A673 (cell line): Measurements from ENCODE around the gene RGS4. TPM values are rescaled to one million over a fixed set of nuclear protein-coding genes. Genes with fewer than 3 reads are reported as not detected.

ENCODE experiments used
- BruUV-seq: library from RNA; stranded (reverse); fragments of 400-500 nt; replicated peaks from 2 replicates; lab custom pipeline; 2021; lab: Mats Ljungman, UMichigan
- CTCF ChIA-PET: fragments of 300-600 bp; sonication (Branson Sonifier 250); formaldehyde crosslinking; loops from one replicate; lab custom pipeline; 2022; ENCODE audit warnings: antibody characterized with exemption; lab: Charles Lee
- POLR2A ChIA-PET: fragments of 300-600 bp; sonication (Branson Sonifier 250); formaldehyde crosslinking; loops from one replicate; lab custom pipeline; 2022; ENCODE audit warnings: antibody characterized with exemption; ENCODE audit not compliant: low non-redundant PET; lab: Charles Lee
- DNase-seq: peaks from one replicate; pipeline ENCODE4 v3.0.0-alpha.2; 2015; ENCODE audit warnings: low spot score
- H3K27ac ChIP-seq: fragments of 200-600 bp; sonication (generic); 2 replicates; pipeline ENCODE4 v1.5.1; 2016; ENCODE audit warnings: mixed run types, low read depth, mild to moderate bottlenecking, mixed read lengths, antibody characterized with exemption, low read length; ENCODE audit not compliant: poor library complexity, severe bottlenecking
- H3K27me3 ChIP-seq: fragments of 200-600 bp; sonication (generic); replicated peaks from 2 replicates; pipeline ENCODE4 v1.6.1; 2017; ENCODE audit warnings: mixed run types, low read depth, mild to moderate bottlenecking, mixed read lengths, antibody characterized with exemption, low read length; ENCODE audit not compliant: insufficient read depth, poor library complexity
- H3K36me3 ChIP-seq: fragments of 200-600 bp; sonication (generic); 2 replicates; pipeline ENCODE4 v1.6.1; 2016; ENCODE audit warnings: mixed run types, mild to moderate bottlenecking, mixed read lengths, antibody characterized with exemption, low read length; ENCODE audit not compliant: insufficient read depth, poor library complexity, severe bottlenecking
- H3K4me1 ChIP-seq: fragments of 200-600 bp; sonication (generic); 2 replicates; pipeline ENCODE4 v1.6.1; 2017; ENCODE audit warnings: mixed run types, mild to moderate bottlenecking, mixed read lengths, antibody characterized with exemption, low read length; ENCODE audit not compliant: insufficient read depth, poor library complexity, severe bottlenecking
- H3K4me3 ChIP-seq: fragments of 200-600 bp; sonication (generic); 2 replicates; pipeline ENCODE4 v1.5.1; 2016; ENCODE audit warnings: low read depth, mixed run types, mild to moderate bottlenecking, mixed read lengths, low read length; ENCODE audit not compliant: poor library complexity, severe bottlenecking
- H3K9me3 ChIP-seq: fragments of 200-600 bp; sonication (generic); 2 replicates; pipeline ENCODE4 v1.6.1; 2016; ENCODE audit warnings: mixed run types, low read depth, mild to moderate bottlenecking, mixed read lengths, antibody characterized with exemption, low read length; ENCODE audit not compliant: poor library complexity, severe bottlenecking
- EZH2 ChIP-seq: fragments of 200-600 bp; sonication (generic); IDR thresholded peaks from 2 replicates; pipeline ENCODE4 v1.6.1; 2017; ENCODE audit warnings: borderline replicate concordance, low read depth, mild to moderate bottlenecking, mixed read lengths, antibody characterized with exemption, low read length; ENCODE audit not compliant: poor library complexity, severe bottlenecking
- intact Hi-C: fragments of 100-400 bp; cut with micrococcal nuclease; formaldehyde crosslinking; loops from one replicate; pipeline ENCODE4 v1.10.0; 2022; ENCODE audit not compliant: unreplicated experiment
- total RNA-seq: library from RNA; stranded (reverse); gene quantifications from 2 replicates; pipeline ENCODE4 v1.2.3, GENCODE V29; 2021
- TF ChIP-seq, protein P1 (sequence below): fragments of 300-800, 200-600 bp; sonication (generic); conservative IDR thresholded peaks from 2 replicates; pipeline ENCODE4 v1.5.1; 2017; ENCODE audit warnings: low read depth, mild to moderate bottlenecking, antibody characterized with exemption, low read length, moderate library complexity, mixed read lengths

RGS4 gene
- total RNA-seq, 1 experiment from 2014 or later = 23.8 TPM

DNA sequence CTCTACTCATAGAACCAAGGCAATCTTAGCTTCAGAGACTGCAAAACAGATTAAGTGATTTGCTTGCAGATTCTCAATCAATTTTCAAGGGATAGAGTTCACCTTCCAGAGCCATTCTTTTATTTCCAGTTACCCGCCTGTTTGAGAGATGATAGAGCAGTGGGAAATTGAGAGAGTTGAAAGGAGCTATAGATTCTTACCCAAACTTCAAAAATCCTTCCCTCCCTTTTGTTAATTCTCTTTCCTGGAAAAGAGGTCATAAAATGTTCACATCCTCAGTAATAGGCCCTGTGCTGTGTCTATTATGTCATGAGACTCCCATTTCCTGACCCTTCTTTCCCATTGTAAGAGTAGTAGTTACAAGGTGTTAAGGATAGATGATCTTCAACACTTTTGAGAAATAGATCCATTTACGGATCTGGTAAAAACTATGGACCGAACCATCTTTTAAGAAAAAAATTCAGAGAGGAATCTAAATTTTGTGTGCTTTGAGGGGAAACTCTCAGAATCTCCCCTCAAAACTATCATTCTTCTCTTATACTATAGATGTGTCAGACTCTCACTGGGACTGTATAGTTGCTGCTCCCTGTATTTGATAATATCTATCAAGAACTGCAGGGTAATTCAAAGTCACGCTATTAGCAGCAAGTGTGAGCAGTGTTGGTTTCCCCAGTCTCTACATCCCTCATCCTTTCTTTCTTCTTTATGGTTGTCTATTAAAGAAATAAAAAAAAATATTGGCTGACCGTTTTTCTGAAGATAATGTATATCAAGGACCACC, 8.0 kb downstream of the RGS4 start:
- intact Hi-C loops = no loop called here
- H3K9me3 ChIP-seq = no peaks in the 10 kb centered on the region
- no TSS peak for BruUV-seq
- no peak for DNase-seq
- POLR2A ChIA-PET = no interaction called here
- H3K4me3 ChIP-seq = no peak overlapping the region
- peaks cover 23% of the 10 kb centered on the region for H3K4me1 ChIP-seq
- peak overlapping the region; percentile 0 for H3K27ac ChIP-seq
- peaks cover 26% of the 10 kb centered on the region for H3K36me3 ChIP-seq
- CTCF ChIA-PET = no interaction called here
- no peak for TF ChIP-seq EZH2
- TF ChIP-seq, protein P1, sequence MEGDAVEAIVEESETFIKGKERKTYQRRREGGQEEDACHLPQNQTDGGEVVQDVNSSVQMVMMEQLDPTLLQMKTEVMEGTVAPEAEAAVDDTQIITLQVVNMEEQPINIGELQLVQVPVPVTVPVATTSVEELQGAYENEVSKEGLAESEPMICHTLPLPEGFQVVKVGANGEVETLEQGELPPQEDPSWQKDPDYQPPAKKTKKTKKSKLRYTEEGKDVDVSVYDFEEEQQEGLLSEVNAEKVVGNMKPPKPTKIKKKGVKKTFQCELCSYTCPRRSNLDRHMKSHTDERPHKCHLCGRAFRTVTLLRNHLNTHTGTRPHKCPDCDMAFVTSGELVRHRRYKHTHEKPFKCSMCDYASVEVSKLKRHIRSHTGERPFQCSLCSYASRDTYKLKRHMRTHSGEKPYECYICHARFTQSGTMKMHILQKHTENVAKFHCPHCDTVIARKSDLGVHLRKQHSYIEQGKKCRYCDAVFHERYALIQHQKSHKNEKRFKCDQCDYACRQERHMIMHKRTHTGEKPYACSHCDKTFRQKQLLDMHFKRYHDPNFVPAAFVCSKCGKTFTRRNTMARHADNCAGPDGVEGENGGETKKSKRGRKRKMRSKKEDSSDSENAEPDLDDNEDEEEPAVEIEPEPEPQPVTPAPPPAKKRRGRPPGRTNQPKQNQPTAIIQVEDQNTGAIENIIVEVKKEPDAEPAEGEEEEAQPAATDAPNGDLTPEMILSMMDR = no peak
- H3K27me3 ChIP-seq = no peaks in the 10 kb centered on the region

DNA sequence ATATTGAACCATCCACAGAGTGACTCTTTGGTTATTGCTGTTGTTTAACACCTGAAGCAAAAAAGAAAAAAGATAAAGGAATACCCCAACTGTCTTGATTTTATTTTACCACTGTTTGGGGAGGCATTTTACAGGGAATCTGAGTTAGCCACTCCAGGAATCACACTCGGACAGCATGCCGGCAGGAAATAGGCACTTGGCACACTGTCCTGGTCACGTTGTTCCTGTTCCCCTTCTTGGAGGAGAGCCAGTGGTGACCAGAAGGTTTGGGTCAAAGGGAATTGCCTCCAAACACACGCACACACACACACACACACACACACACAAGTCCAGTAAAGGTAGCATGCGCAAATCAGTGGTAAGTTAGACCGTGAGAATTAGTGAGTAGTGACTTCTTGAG, 13.8 kb downstream of the RGS4 start:
- ChIA-PET CTCF (no interaction called here), POLR2A (no interaction called here)
- Histone ChIP-seq H3K36me3 (no peaks in the 10 kb centered on the region), H3K27ac (no peak overlapping the region), H3K4me1 (peaks cover 34% of the 10 kb centered on the region), H3K4me3 (no peak overlapping the region), H3K9me3 (no peaks in the 10 kb centered on the region), H3K27me3 (no peaks in the 10 kb centered on the region)
- intact Hi-C loops = no loop called here
- DNase-seq = no peak
- TF ChIP-seq, protein P1 = no peak
- TF ChIP-seq EZH2 = no peak
- BruUV-seq = no TSS peak

DNA sequence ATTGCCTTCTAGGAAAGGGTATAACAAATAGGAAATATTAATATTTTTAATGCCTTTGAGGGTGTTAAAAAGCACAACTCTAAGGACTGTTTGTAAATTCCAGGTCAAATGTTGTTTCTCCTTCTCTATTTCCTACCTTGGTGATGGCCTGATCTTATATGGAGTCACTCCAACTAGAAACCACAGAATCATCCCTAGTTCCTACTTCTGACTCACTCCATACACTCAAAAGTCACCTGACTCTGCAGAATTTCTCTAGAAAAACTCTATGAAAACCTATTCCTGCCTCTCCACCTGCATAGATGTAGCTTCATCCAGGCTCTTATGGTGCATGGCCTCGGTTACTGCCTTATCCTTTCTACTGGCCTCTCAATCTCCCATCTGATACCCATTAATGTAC, 14.5 kb downstream of the RGS4 start:
- H3K9me3 ChIP-seq = no peaks in the 10 kb centered on the region
- ChIA-PET CTCF (no interaction called here), POLR2A (no interaction called here)
- no TSS peak for BruUV-seq
- no peaks in the 10 kb centered on the region for H3K27me3 ChIP-seq
- intact Hi-C loops = no loop called here
- no peak for DNase-seq
- no peak overlapping the region for H3K4me3 ChIP-seq
- no peaks in the 10 kb centered on the region for H3K36me3 ChIP-seq
- peaks cover 34% of the 10 kb centered on the region for H3K4me1 ChIP-seq
- peak overlapping the region; percentile 11 for H3K27ac ChIP-seq
- no peak for TF ChIP-seq EZH2
- TF ChIP-seq, protein P1 = no peak
